AG04449 (cell line): ENCODE measurements around the gene C17orf107.

Source experiments
- CTCF ChIA-PET: fragments of 350-600 bp; formaldehyde crosslinking; extraction: SDS; loops from one replicate; lab custom pipeline; 2021; ENCODE audit warnings: antibody characterized with exemption; lab: Yijun Ruan, JAX
- POLR2A ChIA-PET: fragments of 400-600, 350-600 bp; formaldehyde crosslinking; extraction: SDS; loops from one replicate; lab custom pipeline; 2020; ENCODE audit warnings: antibody characterized with exemption, inconsistent platforms; lab: Yijun Ruan, JAX
- DNase-seq: peaks from one replicate; pipeline ENCODE4 v3.0.0-alpha.2; 2010; ENCODE audit warnings: low read depth, low spot score
- H3K4me3 ChIP-seq: 2 replicates; pipeline ENCODE4 v1.5.1; 2011; ENCODE audit warnings: low read depth, mild to moderate bottlenecking, control low read depth, low read length
- TF ChIP-seq, protein P1 (sequence below): IDR thresholded peaks from one replicate; pipeline ENCODE4 v1.5.1; 2011; ENCODE audit warnings: mild to moderate bottlenecking, moderate library complexity, low read length, control low read depth, inconsistent platforms; ENCODE audit not compliant: insufficient read depth; ENCODE audit errors: missing control alignments

C17orf107 gene

DNA sequence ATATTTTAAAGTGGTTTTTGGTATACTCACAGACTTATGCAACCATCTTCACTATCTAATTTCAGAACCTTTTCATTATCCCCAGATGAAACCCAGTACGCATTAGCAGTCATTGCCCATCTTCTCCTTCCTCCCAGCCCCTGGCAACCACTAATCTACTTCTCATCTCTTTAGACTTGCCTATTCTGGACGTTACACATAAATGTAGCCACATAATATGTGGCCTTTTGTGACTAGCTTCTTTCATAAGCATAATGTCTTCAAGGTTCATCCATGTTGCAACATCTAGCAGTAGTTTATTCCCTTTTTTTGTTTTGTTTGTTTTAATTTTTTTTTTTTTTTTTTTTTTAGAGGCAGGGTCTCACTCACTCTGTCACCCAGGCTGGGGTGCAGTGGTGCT is 28.5 kb upstream of the C17orf107 start:
- H3K4me3 ChIP-seq: no peak overlapping the region
- POLR2A ChIA-PET: no interaction called here
- TF ChIP-seq, protein P1, sequence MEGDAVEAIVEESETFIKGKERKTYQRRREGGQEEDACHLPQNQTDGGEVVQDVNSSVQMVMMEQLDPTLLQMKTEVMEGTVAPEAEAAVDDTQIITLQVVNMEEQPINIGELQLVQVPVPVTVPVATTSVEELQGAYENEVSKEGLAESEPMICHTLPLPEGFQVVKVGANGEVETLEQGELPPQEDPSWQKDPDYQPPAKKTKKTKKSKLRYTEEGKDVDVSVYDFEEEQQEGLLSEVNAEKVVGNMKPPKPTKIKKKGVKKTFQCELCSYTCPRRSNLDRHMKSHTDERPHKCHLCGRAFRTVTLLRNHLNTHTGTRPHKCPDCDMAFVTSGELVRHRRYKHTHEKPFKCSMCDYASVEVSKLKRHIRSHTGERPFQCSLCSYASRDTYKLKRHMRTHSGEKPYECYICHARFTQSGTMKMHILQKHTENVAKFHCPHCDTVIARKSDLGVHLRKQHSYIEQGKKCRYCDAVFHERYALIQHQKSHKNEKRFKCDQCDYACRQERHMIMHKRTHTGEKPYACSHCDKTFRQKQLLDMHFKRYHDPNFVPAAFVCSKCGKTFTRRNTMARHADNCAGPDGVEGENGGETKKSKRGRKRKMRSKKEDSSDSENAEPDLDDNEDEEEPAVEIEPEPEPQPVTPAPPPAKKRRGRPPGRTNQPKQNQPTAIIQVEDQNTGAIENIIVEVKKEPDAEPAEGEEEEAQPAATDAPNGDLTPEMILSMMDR: no peak
- DNase-seq: no peak
- CTCF ChIA-PET: interaction anchor here (1.2 to 1.6 kb wide), 3 partner anchors 11 to 82 kb away, joined by 4 to 6 read pairs (median 5); partner anchors contain the start of gene GLTPD2

DNA sequence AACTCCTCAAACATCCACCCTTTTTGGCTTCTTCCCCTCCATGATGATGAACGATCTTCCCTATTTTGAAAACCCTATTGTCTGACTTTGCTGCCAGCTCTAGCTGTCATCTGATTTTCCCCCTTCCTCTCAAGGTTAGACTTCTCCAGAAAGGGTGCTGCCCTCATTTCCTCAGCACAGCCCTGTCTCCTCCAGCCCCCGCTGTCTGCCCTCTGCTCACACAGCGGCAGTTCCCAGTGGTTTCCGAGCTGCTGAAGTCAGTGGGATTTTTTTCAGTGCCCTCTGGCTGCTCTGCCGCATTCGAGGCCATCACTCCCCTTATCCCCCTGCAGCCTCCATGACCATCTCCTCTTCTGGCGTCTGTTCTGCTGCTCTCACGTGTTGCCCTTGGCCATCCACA is 26.6 kb upstream of the C17orf107 start:
- TF ChIP-seq, protein P1: no peak
- DNase-seq: no peak
- ChIA-PET POLR2A (no interaction called here), CTCF (interaction anchor here (1.9 to 2.4 kb wide), 3 partner anchors 9 to 83 kb away, joined by 5 to 9 read pairs (median 8); no protein-coding TSS in a partner anchor)
- no peak overlapping the region for H3K4me3 ChIP-seq

- TF ChIP-seq, protein P1: no peak
- POLR2A ChIA-PET: no interaction called here
- CTCF ChIA-PET: interaction anchor here (0.7 to 3.0 kb wide), 2 partner anchors 11 to 90 kb away, joined by 3 to 14 read pairs; no protein-coding TSS in a partner anchor
- DNase-seq: no peak
- no peak overlapping the region for H3K4me3 ChIP-seq
These were observed 22.2 kb upstream of the C17orf107 start for GRCh38 chr17:4877089-4877488.

- ChIA-PET POLR2A (no interaction called here), CTCF (interaction anchor here (0.6 to 4.5 kb wide), 3 partner anchors 9 to 169 kb away, joined by 3 to 37 read pairs (median 25); partner anchors contain the start of genes ARRB2, GLTPD2 and VMO1)
- TF ChIP-seq, protein P1: no peak
- no peak for DNase-seq
- H3K4me3 ChIP-seq: no peak overlapping the region
These were observed 19.7 kb upstream of the C17orf107 start for GRCh38 chr17:4879601-4880000.

DNA sequence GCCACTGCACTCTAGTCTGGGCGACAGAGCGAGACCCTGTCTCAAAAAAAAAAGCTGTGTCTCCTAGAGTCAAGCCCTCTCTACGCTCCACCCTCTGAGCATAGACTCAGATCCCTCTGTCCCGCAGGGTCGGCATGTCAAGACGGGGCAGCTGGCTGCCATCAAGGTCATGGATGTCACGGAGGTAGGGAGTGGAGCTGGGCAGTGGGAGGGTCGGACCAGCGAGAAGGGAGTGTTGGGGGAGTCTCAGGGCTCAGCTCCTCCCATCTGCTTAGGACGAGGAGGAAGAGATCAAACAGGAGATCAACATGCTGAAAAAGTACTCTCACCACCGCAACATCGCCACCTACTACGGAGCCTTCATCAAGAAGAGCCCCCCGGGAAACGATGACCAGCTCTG is 18.5 kb upstream of the C17orf107 start:
- DNase-seq: no peak
- no peak overlapping the region for H3K4me3 ChIP-seq
- ChIA-PET CTCF (interaction anchor here (0.8 to 4.5 kb wide), 13 partner anchors 8 to 314 kb away, joined by 3 to 37 read pairs (median 4); partner anchors contain the start of genes GLTPD2 and VMO1), POLR2A (no interaction called here)
- TF ChIP-seq, protein P1: no peak

GRCh38 chr17:4881761-4882555 is 17.4 kb upstream of the C17orf107 start:
- CTCF ChIA-PET: interaction anchor here (0.8 to 4.5 kb wide), 12 partner anchors 7 to 315 kb away, joined by 3 to 37 read pairs (median 6); partner anchors contain the start of genes GLTPD2 and VMO1
- POLR2A ChIA-PET: interaction anchor here (0.5 kb wide), 1 partner anchor 39 kb away, joined by 3 read pairs; no protein-coding TSS in a partner anchor
- no peak overlapping the region for H3K4me3 ChIP-seq
- TF ChIP-seq, protein P1: peak; percentile 83
- DNase-seq: no peak
